Fibroblast of villous mesenchyme (primary cell): Measurements from ENCODE around the gene PHOSPHO2. TPM values are rescaled to one million over a fixed set of nuclear protein-coding genes. Genes with fewer than 3 reads are reported as not detected.

Experiments
- DNase-seq: peaks from one replicate; pipeline ENCODE4 v3.0.0-alpha.2; 2010; ENCODE audit warnings: low read depth
- H3K4me3 ChIP-seq: 2 replicates; pipeline ENCODE4 v1.5.1; 2011; ENCODE audit warnings: low read depth, mild to moderate bottlenecking, low read length
- CTCF ChIP-seq: IDR thresholded peaks from 2 replicates; pipeline ENCODE4 v1.5.1; 2012; ENCODE audit warnings: low read depth, mild to moderate bottlenecking, low read length; ENCODE audit not compliant: insufficient read depth
- total RNA-seq: library from RNA; depleted of rRNA; stranded (reverse); fragments of >200 nt; gene quantifications from 2 replicates; pipeline ENCODE4 v1.2.3, GENCODE V29; 2012

PHOSPHO2 gene
- total RNA-seq, 1 donor, result 3.5 TPM

GRCh38 chr2:169659320-169659719 is 34.9 kb upstream of the PHOSPHO2 start:
- TF ChIP-seq CTCF, result no peak
- no peak for DNase-seq
- H3K4me3 ChIP-seq, result no peak overlapping the region

GRCh38 chr2:169661265-169661664 is 33.0 kb upstream of the PHOSPHO2 start:
- DNase-seq, result no peak
- H3K4me3 ChIP-seq, result no peak overlapping the region
- TF ChIP-seq CTCF, result no peak

GRCh38 chr2:169662744-169663143 is 31.5 kb upstream of the PHOSPHO2 start:
- no peak for TF ChIP-seq CTCF
- H3K4me3 ChIP-seq, result no peak overlapping the region

GRCh38 chr2:169663247-169663646 is 31.0 kb upstream of the PHOSPHO2 start:
- DNase-seq, result no peak
- no peak overlapping the region for H3K4me3 ChIP-seq
- no peak for TF ChIP-seq CTCF

More at GRCh38 chr2:169662744-169663143, 31.5 kb upstream of the PHOSPHO2 start:
- no peak for DNase-seq

- no peak for DNase-seq
- H3K4me3 ChIP-seq, result no peak overlapping the region
- TF ChIP-seq CTCF, result no peak
These were observed 29.7 kb upstream of the PHOSPHO2 start for GRCh38 chr2:169664600-169664977.

- no peak for DNase-seq
- TF ChIP-seq CTCF, result no peak
- no peak overlapping the region for H3K4me3 ChIP-seq
These were observed 29.0 kb upstream of the PHOSPHO2 start for GRCh38 chr2:169664978-169665930.
